ENCODE data around the gene DNAJC18.

DNAJC18 gene

GRCh38 chr5:139401546-139401945, 37.8 kb downstream of the DNAJC18 start:
- ATAC-seq: no peak
- no peak for TF ChIP-seq ZFP30 (CRISPR knock-in tag; IDR thresholded peaks at IDR 0.05)
- no peak for TF ChIP-seq CSRNP3 (CRISPR knock-in tag; IDR thresholded peaks at IDR 0.05)
- TF ChIP-seq PPARA (CRISPR knock-in tag; IDR thresholded peaks at IDR 0.05; ENCODE audit: borderline replicate concordance): no peak
- no peak for TF ChIP-seq RARB (CRISPR knock-in tag; IDR thresholded peaks at IDR 0.05)
- no peak for TF ChIP-seq ISL1 (CRISPR knock-in tag; IDR thresholded peaks at IDR 0.05)
- TF ChIP-seq, protein P1, sequence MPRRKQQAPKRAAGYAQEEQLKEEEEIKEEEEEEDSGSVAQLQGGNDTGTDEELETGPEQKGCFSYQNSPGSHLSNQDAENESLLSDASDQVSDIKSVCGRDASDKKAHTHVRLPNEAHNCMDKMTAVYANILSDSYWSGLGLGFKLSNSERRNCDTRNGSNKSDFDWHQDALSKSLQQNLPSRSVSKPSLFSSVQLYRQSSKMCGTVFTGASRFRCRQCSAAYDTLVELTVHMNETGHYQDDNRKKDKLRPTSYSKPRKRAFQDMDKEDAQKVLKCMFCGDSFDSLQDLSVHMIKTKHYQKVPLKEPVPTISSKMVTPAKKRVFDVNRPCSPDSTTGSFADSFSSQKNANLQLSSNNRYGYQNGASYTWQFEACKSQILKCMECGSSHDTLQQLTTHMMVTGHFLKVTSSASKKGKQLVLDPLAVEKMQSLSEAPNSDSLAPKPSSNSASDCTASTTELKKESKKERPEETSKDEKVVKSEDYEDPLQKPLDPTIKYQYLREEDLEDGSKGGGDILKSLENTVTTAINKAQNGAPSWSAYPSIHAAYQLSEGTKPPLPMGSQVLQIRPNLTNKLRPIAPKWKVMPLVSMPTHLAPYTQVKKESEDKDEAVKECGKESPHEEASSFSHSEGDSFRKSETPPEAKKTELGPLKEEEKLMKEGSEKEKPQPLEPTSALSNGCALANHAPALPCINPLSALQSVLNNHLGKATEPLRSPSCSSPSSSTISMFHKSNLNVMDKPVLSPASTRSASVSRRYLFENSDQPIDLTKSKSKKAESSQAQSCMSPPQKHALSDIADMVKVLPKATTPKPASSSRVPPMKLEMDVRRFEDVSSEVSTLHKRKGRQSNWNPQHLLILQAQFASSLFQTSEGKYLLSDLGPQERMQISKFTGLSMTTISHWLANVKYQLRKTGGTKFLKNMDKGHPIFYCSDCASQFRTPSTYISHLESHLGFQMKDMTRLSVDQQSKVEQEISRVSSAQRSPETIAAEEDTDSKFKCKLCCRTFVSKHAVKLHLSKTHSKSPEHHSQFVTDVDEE (CRISPR knock-in tag; IDR thresholded peaks at IDR 0.05): no peak

DNA sequence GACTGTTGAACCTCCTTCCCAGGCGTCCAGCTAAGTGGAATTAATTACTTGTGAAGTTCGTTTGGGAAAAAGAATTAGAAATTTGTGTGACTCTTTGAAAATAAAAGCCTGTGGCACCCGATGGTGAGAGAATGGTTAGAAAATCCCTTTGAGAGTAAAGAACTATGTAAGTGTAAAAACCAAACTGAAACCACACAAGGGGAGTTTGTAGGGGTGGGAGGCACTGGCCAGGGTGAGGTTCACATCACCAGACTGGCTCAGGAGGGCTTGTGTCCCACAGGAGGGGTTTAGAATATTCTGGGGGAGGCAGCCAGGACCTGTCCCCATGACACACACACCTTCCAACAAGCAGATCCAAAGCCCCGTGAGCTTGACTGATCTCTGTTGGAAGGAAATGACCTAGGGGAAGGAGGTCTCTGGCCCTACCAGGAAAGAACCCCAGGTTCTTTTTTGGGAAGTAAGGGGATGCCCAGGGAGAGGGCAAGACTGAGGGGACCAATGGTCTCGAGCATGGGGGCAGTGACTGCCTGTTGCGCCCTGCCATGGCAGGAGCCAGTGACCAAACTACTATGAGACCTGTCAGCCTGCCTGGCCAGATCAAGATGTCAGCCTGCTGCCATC, 39.7 kb downstream of the DNAJC18 start:
- TF ChIP-seq ZNF8 (CRISPR knock-in tag; IDR thresholded peaks at IDR 0.05): no peak
- TF ChIP-seq ZNF565 (CRISPR knock-in tag; conservative IDR thresholded peaks at IDR 0.05; ENCODE audit: low read depth): no peak
- no peak for TF ChIP-seq ZFP3 (CRISPR knock-in tag; IDR thresholded peaks at IDR 0.05)
- TF ChIP-seq SNAI2 (CRISPR knock-in tag; IDR thresholded peaks at IDR 0.05): no peak
- TF ChIP-seq BACH2 (CRISPR knock-in tag; IDR thresholded peaks at IDR 0.05; ENCODE audit: borderline replicate concordance): no peak
- ATAC-seq: no peak

DNA sequence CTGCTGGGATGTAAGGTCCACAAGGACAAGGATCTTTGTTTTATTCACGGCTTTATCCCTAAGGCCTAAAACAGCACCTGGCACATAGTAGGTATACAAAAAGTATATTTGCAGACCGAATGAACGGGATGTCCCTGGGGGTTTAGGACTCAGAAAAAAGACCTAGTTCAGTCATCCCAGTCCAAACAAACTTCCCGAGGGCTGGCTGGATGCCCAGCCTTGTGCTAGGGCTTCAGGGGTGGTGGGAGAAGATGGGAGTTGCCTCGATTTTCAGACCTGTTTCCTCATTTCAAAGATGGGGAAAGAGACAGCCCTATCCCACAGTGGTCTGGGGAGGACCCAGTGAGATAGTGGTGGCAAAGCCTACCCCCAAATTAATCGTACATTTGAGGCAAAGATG, 41.4 kb downstream of the DNAJC18 start:
- ATAC-seq: no peak
- TF ChIP-seq CSDC2 (CRISPR knock-in tag; IDR thresholded peaks at IDR 0.05): no peak
- TF ChIP-seq, protein P2, sequence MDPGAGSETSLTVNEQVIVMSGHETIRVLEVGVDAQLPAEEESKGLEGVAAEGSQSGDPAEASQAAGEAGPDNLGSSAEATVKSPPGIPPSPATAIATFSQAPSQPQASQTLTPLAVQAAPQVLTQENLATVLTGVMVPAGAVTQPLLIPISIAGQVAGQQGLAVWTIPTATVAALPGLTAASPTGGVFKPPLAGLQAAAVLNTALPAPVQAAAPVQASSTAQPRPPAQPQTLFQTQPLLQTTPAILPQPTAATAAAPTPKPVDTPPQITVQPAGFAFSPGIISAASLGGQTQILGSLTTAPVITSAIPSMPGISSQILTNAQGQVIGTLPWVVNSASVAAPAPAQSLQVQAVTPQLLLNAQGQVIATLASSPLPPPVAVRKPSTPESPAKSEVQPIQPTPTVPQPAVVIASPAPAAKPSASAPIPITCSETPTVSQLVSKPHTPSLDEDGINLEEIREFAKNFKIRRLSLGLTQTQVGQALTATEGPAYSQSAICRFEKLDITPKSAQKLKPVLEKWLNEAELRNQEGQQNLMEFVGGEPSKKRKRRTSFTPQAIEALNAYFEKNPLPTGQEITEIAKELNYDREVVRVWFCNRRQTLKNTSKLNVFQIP (CRISPR knock-in tag; IDR thresholded peaks at IDR 0.05; ENCODE audit: borderline replicate concordance, low read depth): no peak
- TF ChIP-seq PPARA (CRISPR knock-in tag; IDR thresholded peaks at IDR 0.05; ENCODE audit: borderline replicate concordance): no peak
- TF ChIP-seq, protein P1 (CRISPR knock-in tag; IDR thresholded peaks at IDR 0.05): no peak
- no peak for TF ChIP-seq ZNF8 (CRISPR knock-in tag; IDR thresholded peaks at IDR 0.05)
- no peak for TF ChIP-seq RARB (CRISPR knock-in tag; IDR thresholded peaks at IDR 0.05)
- no peak for TF ChIP-seq ZNF70 (CRISPR knock-in tag; IDR thresholded peaks at IDR 0.05)

DNA sequence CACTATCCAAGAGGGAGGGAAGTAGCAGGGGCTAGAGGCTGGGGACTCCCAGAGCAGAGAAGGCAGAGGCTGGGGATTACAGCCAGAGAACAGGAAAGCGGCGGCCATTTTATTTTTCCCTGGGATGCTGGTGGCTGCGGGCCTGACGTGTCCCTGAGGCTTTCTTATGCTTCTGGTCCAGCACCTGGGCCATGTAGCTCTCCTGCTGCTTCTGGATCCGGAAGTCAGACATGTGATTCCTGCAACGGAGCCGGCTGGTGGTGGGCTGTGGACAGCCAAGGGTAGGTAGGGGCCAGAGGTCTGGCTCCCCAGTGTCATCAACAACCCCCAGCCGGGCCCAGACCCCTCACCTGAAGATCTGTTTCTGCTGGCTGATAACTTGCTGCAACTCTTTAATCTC, 42.6 kb downstream of the DNAJC18 start:
- no peak for ATAC-seq
- no peak for TF ChIP-seq PPARA (CRISPR knock-in tag; IDR thresholded peaks at IDR 0.05; ENCODE audit: borderline replicate concordance)
- TF ChIP-seq ZFP3 (CRISPR knock-in tag; IDR thresholded peaks at IDR 0.05): no peak
- TF ChIP-seq ZC3H10 (CRISPR knock-in tag; IDR thresholded peaks at IDR 0.05): no peak
- TF ChIP-seq, protein P2 (CRISPR knock-in tag; IDR thresholded peaks at IDR 0.05; ENCODE audit: borderline replicate concordance, low read depth): no peak
- TF ChIP-seq GLIS3 (CRISPR knock-in tag; IDR thresholded peaks at IDR 0.05): no peak
- TF ChIP-seq TCF4 (CRISPR knock-in tag; IDR thresholded peaks at IDR 0.05; ENCODE audit: borderline replicate concordance): no peak
- TF ChIP-seq TOX (CRISPR knock-in tag; IDR thresholded peaks at IDR 0.05; ENCODE audit: borderline replicate concordance): no peak
- no peak for TF ChIP-seq OSR1 (CRISPR knock-in tag; IDR thresholded peaks at IDR 0.05)
- TF ChIP-seq ISL1 (CRISPR knock-in tag; IDR thresholded peaks at IDR 0.05): no peak
- no peak for TF ChIP-seq RARB (CRISPR knock-in tag; IDR thresholded peaks at IDR 0.05)
- TF ChIP-seq CSRNP3 (CRISPR knock-in tag; IDR thresholded peaks at IDR 0.05): no peak
- no peak for TF ChIP-seq ZNF70 (CRISPR knock-in tag; IDR thresholded peaks at IDR 0.05)
- no peak for TF ChIP-seq ZNF565 (CRISPR knock-in tag; conservative IDR thresholded peaks at IDR 0.05; ENCODE audit: low read depth)
- TF ChIP-seq PATZ1 (CRISPR knock-in tag; IDR thresholded peaks at IDR 0.05; ENCODE audit: borderline replicate concordance): no peak
- no peak for TF ChIP-seq ZFP30 (CRISPR knock-in tag; IDR thresholded peaks at IDR 0.05)
